SU-DHL-6 (cell line): ENCODE measurements around the gene HACL1.

Experiments used
- CTCF ChIP-seq: fragments of 200-600 bp; sonication (generic); IDR thresholded peaks from one replicate; pipeline ENCODE4 v1.5.1; 2017; ENCODE audit warnings: antibody characterized with exemption, mild to moderate bottlenecking, low read length, moderate library complexity; ENCODE audit not compliant: insufficient read depth, poor library complexity, severe bottlenecking
- EZH2phosphoT487 ChIP-seq: fragments of 200-600 bp; sonication (generic), shearing (Covaris generic); conservative IDR thresholded peaks from 2 replicates; pipeline ENCODE4 v1.6.1; 2018; ENCODE audit warnings: mild to moderate bottlenecking, antibody characterized with exemption, low read length, moderate library complexity, mixed read lengths

- TF ChIP-seq CTCF = no peak
- TF ChIP-seq EZH2phosphoT487 = no peak
These were observed 43.9 kb upstream of the HACL1 start for GRCh38 chr3:15645246-15645645.
